GM18861 (cell line): ENCODE results near the gene CHERP.
"Not testable (repeated sequence)": the region's sequence is repeated elsewhere in the genome, so short reads cannot be mapped to it uniquely, and the experiment has no call there.

Source experiments
- ATAC-seq: cut with Tn5 transposase; IDR thresholded peaks from one replicate; pipeline ENCODE4 v1.9.1; 2021; ENCODE audit not compliant: unreplicated experiment

Gene CHERP

DNA sequence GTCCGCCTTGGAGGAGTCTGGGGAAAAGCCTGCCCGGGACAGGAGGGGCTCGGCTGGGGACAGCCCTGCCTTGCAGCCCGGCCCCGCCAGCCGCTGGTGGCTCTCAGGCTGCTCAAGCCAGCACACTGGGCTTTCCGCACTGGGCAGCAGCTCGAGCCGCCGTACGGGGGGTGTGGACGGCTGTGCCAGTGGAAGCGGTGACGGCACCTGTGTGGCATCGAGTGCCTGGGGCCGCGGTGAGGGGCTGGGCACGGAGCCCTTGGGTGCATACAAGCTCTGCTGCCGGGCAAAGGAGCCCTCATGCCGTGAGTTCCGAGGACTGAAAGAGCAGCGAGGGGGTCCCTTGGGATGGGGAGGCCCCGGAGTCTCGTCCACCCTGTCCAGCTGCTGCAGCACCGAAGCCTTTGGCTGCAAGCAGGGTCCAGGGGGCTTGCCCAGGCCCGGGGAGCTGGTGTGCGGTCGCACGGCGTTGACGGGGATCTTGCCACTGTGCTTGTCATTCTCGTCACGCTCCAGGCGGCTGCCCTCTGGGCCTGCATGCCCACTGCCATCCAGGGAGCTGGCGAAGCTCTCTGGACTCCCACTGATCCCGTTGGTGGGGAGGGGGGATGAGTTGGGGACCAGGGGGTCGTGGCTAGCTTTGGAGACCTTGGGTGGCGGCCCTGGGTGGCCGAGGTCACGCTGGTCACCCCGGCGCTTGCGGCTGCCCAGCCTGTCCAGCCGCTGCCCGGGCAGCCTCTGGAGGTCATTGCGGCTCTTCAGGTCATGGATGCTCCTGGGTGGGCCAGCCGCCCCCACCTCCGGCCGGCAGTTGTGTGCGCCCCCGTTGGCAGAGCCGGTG, 34.7 kb upstream of the CHERP start:
- no peak for ATAC-seq

DNA sequence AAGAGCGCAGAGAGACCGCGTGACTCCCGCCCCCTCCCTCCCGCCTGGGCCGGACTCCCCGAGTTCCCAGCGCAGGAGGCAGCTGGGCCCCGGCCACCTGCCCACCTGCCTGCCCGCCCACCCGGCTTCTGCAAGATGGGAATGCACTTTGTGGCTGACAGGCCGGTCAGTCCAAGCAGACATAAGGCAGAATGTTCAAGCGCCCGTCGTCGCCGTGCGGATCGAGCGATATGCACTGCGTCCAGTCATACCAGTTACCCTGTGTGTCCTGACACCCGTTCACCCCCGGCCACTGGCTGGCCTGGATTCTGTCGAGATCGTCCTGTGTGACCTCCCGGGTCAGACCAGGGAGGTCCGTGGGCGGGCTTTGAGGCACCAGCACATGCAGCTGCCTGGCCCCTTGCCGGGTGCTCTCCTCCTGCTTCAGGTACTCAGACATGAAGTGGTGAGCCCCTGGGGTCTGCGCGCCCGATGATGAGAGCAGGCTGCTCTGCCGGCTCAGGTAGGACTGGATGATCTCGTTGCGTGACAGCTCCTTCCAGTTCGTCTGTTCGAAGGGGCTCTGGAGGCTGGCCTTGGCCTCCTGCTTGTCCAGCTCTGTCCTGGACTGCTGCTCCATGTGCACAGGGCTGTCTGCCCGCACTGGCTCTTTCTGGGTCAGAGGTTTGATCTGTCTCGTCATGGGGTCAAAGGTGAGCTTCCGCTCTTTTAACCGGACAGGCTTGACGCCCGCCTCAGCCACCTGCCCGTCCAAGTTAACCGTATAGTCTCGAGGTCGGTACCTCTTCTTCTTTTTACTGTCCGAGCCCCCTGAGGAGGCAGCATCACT, 33.8 kb upstream of the CHERP start:
- no peak for ATAC-seq

DNA sequence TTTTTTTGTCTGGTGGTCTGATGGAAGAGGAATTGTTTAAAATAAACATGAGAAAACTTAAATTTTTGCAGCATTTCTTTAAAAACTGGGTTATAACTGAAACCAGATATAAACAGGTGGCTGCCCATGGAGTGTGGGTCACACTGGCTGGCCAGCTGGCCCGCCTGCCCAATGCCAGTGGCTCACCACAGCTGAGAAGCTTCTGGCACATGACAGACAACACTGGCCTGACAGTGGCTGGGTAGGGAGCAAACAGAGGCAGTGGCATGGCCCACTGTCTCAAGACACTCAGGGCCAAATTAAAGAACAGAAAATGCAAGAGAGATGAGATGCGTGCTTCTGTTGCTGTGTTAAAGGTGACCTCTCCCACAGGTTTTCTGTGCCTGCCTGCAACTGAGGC, 33.0 kb upstream of the CHERP start:
- no peak for ATAC-seq

DNA sequence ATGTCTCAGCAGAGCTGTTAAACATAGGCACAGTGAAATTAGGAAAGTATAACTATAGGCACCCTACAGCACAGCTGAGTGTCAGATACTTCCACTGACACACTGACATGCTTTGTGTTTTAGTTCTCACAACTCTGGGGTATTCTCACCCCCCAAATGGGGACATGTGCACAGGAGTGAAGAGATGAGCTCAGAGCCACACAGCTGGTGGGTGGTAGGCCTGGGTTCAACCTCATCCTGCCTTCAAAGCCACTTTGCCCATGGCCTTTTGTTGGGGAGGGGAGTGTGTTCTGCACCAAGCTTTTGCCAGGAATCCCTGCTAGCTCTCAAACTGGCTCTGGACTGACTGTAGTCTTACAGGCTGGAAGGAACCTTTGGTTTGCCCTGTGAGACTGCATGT, 31.7 kb upstream of the CHERP start:
- no peak for ATAC-seq

DNA sequence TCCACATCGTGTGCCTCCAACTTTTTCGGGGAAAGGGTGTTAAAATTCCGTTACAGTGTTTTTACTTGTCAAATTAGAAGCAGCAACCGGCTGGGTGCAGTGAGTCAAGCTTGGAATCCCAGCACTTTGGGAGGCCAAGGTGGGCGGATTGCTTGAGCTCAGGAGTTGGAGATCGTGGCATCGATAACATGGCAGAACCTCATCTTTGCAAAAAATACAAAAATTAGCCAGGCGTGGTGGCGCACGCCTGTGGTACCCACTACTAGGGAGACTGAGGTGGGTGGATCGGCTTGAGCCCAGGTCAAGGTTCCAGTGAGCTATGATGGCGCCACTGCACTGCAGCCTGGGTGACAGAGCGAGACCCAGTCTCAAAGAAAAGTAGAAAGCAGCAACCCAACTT, 31.1 kb upstream of the CHERP start:
- ATAC-seq = no peak

DNA sequence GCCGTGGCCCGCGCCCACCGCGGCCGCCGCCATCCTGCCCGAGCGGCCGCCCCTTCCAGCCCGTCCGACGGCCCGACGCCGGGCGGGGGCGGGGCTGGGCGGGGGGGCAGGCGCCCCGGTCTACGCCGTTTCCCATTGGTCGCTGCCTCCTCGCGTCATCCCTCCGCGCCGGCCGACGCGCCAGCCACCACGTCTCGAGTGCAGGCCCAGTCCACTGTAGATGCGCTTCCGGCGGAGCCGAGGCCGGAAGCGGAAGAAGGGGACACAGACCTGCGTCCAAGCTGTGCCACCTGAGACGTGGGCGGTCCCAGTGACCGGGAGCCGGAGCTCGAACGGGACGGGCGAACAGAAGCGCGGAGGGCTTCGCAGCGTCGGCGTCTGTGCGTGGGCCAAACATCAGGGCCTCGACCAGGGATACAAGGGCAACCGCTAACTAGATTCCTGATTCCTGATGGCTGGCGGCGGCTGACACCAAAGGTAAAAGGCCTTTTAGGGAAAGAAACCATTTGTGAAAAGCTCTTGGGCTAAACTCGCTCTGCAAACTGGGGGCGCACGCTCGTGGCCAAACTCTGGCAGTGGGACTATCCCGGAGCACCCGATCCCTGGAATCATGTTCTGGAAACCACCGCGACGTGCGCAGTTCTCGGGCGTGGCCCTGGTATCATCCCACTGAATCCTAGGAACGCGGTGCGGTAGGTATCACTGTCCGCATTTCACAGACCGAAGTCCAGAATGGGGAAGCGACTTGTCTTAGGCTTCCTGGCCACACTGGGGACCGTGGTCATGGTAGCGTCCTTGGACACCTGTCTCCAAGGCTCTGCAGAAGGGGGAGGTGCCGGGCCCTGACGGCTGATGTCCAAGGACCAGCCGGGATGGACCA, 30.3 kb upstream of the CHERP start, which contains the start of gene SLC35E1:
TSS of gene SLC35E1 (minus strand) at position 84 of the 880 bp plus-strand sequence. CDS start at position 33, 51 bp downstream.
- peak; percentile 81 for ATAC-seq

DNA sequence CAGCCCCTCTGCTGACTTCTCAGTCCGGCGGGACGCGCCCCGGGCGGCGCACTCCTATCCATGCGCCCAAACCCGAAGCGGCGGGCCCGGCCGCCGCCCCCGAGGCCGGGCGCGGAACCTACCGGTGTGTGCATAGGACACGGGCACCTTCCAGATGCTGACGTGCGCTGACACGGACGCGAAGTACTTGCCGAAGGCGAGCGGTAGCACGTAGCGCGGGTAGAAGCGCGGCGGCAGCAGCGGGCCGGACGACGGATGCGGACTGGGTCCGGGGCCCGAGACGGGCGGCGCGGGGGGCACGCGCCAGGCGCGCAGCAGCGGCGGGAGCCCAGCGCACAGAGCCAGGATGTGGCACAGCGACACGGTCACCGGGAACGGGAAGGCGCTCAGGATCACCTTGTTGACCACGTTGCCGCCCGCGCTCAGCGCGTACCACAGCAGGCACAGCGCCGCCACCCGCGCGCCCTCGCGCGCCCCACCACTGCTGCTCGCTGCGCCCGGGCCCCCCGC, 29.6 kb upstream of the CHERP start:
- ATAC-seq = peak; percentile 26

DNA sequence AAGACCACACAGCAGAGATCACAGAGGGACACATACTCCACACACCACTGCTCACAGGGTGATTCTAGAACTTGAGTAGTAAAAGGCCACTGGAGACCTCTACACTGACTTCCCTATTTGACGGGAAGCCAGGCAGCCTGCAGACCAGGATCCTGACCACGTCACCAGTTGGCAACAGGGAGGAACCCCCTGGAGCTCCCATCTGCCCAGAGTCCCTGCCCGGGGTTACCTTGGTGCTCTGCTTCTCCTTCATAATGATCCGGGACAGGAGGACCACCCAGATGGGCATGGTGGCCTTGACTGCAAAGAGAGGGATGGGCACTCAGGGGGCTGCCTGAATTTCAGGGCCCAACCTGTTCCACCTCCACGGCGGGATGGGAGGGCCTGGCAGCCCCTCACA, 29.0 kb upstream of the CHERP start:
- ATAC-seq = no peak

DNA sequence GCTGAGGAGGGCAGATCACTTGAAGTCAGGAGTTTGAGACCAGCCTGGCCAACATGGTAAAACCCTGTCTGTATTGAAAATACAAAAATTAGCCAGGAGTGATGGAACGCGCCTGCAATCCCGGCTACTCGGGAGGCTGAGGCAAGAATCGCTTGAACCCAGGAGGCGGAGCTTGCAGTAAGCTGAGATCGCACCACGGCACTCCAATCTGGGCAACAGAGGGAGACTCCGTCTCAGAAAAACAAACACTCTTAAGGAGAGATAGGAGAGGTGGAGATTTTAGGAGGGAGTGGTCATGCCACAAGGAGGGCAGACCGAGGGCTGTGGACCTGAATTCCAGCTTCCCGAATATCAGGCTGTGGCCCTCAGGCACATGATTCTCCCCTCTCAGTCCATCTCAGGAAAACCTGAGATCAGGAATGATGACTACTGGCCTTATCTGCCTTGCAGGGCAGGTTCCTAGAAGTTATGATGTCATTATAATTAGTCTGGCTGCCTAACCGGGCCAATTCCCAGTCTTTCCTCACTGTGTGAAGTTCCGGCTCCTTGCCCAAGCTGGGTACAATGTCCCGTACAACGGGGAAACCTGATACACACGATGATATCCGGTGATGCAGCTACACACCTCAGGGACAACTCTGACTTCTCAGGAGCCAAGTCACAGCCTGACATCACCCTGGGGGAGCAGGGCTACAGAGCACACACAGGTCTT, 27.5 kb upstream of the CHERP start:
- no peak for ATAC-seq

DNA sequence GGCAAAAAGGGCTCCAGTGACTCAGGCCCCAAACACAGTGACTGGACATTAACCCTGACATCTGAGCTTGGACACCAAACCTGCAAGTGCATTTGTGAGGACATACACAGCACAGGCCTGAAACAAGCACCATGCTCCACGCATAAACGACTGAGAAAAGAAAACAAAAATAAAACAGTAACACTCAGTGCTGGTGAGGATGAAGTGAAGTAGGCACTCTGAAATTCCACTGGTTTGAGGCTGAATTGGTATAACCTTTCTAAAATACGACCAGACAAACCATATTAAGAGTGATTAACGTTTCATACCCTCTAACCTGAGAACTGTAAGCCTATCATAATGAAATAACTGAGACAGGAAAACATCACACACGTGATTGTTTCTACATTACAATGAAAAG, 24.5 kb upstream of the CHERP start:
- ATAC-seq = no peak

DNA sequence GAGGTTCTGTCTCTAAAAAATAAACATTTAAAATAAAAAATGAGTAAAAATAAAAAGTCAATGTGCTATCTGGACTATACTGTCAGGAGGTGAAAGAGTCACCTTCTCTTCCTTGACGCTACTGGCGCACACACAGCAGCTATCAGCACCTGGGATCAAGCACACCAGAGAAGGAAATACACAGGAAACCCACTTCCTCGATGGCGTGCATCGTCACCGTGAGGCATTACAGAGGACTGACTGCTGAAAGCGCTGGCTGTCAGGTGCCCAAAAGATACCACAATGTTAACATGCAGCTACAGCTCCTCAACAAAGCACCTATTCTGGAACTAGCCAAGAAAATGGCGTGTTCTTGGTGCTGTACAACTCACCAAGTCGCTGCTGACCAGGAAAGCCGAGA, 23.9 kb upstream of the CHERP start:
- ATAC-seq = no peak

DNA sequence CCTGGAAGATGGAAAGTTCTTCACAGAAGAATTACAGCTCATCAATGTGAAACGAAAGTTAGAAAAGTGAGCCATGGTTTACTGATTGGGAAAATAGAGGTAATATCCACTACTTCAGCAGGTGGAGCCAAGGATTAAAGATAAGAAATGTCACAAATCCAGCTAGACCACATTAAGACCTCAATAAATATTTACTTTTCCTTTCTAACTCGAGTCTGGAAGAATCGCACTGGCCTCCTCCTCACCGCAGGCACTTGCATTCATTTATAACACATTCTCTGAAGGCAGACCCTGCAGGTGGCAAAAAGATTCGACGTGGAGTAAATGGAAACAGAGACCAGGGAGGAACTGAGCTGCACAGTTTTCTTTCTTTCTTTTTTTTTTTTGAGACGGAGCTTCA, 22.6 kb upstream of the CHERP start:
- ATAC-seq = no peak

DNA sequence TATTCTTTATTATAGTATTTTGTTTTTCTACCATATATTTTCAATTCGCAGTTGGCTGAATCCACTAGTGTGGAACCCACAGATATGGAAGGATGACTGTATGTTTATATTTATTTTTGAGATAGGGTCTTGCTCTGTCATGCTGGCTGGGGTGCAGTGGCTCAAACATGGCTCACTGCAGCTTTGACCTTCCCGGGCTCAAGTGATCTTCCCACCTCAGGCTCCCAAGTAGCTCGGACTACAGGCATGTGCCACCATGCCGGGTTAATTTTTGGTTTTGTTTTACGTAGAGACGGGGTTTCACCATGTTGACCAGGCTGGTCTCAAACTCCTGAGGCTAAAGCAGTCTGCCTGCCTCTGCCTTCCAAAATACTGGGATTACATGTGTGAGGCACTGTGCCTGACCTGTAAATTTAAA, 20.4 kb upstream of the CHERP start:
- ATAC-seq = no peak

DNA sequence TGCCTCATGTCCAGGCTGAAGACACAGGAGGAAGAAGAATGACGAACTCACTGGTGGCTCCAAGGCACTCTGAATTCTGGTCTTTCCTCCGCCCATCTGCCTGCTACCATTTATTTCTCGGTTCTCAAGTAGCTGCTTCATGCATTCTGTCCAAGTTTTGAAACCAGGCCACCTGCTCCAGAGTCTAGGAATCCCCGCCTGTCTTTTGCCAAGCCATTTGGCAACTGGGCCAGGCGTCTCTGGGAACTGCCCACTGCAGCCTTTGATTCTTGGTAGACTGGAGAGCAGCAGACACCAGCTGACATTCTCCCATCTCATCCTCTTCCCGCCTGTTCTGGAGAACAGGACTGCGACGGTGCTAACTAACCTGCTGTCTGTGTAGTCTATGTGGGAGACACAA, 19.1 kb upstream of the CHERP start:
- no peak for ATAC-seq

DNA sequence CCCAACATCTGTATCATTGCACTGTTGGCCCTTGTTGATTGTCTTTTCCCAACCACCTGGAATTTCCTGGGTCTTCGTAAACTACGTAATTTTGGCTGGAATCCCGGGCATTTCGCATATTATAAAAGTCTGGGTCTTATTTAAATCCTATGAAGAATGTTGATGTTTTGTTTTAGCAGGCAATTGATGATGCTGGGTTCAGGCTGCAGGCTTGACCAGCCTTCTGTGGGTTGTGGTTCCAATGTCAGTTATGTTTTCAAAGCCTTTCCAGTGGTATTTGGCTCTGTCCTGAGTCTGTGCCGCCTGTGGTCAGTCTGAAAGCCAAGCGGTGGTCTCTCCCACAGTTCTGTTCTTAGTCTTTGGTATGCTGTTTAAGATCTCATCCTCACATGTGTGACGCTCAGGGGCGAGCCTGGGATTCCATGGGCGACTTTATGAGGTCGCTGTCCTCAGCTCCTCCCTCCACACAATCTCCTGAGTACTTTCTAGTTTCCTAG, 17.6 kb upstream of the CHERP start:
- ATAC-seq = no peak

DNA sequence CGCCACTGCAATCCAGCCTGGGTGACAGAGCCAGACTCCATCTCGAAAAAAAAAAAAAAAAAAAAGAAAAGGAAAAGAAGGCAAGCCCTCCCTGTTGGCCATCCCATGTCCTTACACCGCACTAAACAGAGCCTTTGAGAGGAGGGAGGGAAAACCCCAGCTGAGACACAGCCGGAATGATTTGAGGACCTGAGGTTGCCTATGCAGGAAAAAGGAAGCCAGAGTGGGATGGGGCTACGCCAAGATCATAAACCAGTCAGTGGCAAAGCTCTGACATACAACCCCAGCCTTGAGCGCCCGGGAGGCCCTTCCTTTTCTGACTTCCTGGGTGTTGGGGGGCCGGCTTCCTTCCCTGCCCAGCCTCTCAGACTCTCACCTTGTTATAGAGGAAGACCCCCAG, 12.5 kb upstream of the CHERP start:
- ATAC-seq = no peak

DNA sequence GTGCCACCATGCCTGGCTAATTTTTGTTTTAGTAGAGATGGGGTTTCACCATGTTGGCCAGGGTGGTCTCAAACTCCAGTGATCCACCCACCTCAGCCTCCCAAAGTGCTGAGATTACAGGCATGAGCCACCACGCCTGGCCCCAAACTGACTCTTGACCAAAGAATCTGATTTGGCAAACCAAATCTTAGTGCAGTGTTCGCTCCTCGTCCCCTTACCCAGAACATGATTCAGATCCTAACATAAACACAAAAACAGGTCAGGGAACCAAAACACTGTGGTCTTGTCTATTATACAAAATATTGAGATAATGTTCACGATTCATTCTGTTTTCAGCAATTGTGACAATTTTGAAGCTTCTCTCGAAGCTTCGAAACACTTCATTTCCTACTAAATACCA, 9.7 kb upstream of the CHERP start:
- ATAC-seq = not testable (repeated sequence)

DNA sequence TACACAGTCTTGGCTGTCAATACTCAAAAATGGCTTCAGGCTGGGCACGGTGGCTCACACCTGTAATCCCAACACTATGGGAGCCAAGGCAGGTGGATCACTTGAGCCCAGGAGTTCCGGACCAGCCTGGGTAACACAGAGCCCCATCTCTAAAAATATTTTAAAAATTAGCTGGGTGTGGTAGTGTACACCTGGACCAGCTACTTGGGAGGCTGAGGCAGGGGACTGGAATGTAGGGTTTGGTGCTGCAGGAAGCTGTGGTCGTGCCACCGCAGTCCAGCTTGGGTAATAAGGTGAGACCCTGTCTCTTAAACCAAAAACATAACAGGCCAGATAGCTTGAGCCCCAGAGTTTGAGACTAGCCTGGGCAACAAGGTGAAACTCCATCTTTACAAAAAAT, 6.7 kb upstream of the CHERP start:
- ATAC-seq = no peak

DNA sequence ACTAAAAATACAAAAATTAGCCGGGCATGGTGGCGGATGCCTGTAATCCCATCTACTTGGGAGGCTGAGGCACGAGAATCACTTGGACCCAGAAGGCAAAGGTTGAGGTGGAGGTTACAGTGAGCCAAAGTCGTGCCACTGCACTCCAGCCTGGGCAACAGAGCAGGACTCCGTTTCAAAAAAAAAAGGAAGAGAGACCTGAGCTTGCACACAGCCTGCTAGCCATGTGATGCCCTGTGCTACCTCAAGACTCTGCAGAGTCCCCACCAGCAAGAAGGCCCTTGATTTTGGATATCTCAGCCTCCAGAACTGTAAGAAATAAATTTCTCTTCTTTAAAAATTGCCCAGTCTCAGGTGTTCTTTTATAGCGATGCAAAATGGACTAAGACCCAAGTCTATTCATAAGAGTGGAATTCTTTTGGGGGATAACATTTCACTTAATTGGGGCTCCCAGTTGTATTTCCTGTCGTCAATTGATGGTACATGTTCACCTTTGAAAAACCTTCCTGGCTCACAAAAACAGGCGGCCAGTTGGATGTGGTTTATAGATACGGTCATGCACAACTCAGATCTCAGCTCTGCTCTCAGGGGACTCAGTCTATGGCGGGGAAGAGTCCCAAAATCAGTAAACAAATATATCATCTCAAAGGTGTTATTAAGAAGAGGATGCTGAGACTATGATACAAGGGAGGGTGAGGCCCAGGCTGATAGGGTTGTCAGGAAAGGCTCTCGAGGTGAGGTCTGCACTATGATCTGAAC, 2.4 kb upstream of the CHERP start:
- ATAC-seq = no peak
